PFSK-1 (cell line): ENCODE measurements around the gene TMEM213.

Experiments used
- FOXP2 ChIP-seq: optimal IDR thresholded peaks from 2 replicates; pipeline ENCODE3; 2011; ENCODE audit warnings: borderline replicate concordance, control low read depth, inconsistent platforms; ENCODE audit not compliant: insufficient read depth; ENCODE audit errors: extremely low read length, extremely low read depth
- POLR2AphosphoS5 ChIP-seq: IDR thresholded peaks from 2 replicates; pipeline ENCODE4 v1.6.1; 2012; ENCODE audit warnings: low read depth, mild to moderate bottlenecking, control low read depth, low read length, moderate library complexity
- REST ChIP-seq, 2 experiments: IDR thresholded peaks; 2 replicates each; pipeline versions ENCODE4 v1.6.1 to v1.8.0; 2011 to 2012; ENCODE audit warnings: low read depth in 2 of 2, low read length in 2 of 2, control low read depth in 1 of 2, inconsistent platforms in 1 of 2, mild to moderate bottlenecking in 1 of 2, moderate library complexity in 1 of 2; ENCODE audit not compliant: insufficient read depth in 1 of 2
- SIN3A ChIP-seq: IDR thresholded peaks from 2 replicates; pipeline ENCODE4 v1.6.1; 2012; ENCODE audit warnings: mild to moderate bottlenecking, low read length, moderate library complexity, borderline replicate concordance; ENCODE audit not compliant: insufficient read depth
- TAF1 ChIP-seq: IDR thresholded peaks from 2 replicates; pipeline ENCODE4 v1.6.1; 2012; ENCODE audit warnings: low read length, control low read depth, borderline replicate concordance; ENCODE audit not compliant: insufficient read depth

DNA sequence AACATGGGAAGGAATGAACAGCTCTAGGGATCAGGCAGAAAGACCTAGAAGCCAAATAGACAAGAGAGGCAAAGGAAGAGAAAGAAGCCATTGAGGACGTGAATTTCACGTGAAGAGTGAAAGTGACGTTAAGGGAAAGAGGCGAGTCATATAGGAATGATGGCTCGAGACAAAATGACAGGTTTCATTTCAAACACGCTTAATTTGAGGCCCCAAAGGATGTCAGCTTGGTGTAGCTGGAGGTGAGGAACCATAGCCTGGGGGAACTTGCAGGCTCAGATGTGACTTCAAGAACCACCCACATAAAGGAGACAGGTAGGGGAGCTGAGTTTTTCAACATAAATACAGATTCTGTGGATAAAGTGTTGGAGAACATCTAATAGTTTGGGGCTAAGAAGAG, 84.5 kb downstream of the TMEM213 start:
- TF ChIP-seq REST (IDR thresholded peaks at IDR 0.05; ENCODE audit: insufficient read depth in 1 of 2, low read depth in 2 of 2, low read length in 2 of 2): no peak
- TF ChIP-seq POLR2AphosphoS5: no peak
- no peak for TF ChIP-seq TAF1
- no peak for TF ChIP-seq FOXP2
- TF ChIP-seq SIN3A: no peak
